GM18951 (cell line): ENCODE measurements around the gene ERICH4.
"Not testable (repeated sequence)": the region's sequence is repeated elsewhere in the genome, so short reads cannot be mapped to it uniquely, and the experiment has no call there.

Experiments used
- POLR2A ChIP-seq: IDR thresholded peaks from 4 replicates; pipeline ENCODE4 v1.6.1; 2011; ENCODE audit warnings: mild to moderate bottlenecking; ENCODE audit not compliant: insufficient read length, insufficient read depth; ENCODE audit errors: extremely low read depth
- in situ Hi-C: fragments of 300-500 bp; cut with MboI; formaldehyde crosslinking; loops from one replicate; pipeline ENCODE4 v1.12.0; 2022; ENCODE audit warnings: low sequenced_read_pairs, mixed read lengths, inconsistent platforms; ENCODE audit not compliant: unreplicated experiment

The ERICH4 gene

GRCh38 chr19:41408256-41408655 is 34.7 kb upstream of the ERICH4 start:
- in situ Hi-C loops: no loop called here
- TF ChIP-seq POLR2A: no peak

GRCh38 chr19:41408846-41409245 is 34.1 kb upstream of the ERICH4 start:
- in situ Hi-C loops: not testable (repeated sequence)

GRCh38 chr19:41409288-41409687 is 33.7 kb upstream of the ERICH4 start:
- TF ChIP-seq POLR2A: no peak
- in situ Hi-C loops: no loop called here

GRCh38 chr19:41410336-41411054 is 32.5 kb upstream of the ERICH4 start:
- in situ Hi-C loops: no loop called here
- TF ChIP-seq POLR2A: no peak

- no peak for TF ChIP-seq POLR2A
- in situ Hi-C loops: no loop called here
Measured at GRCh38 chr19:41411100-41411967, 31.6 kb upstream of the ERICH4 start.

GRCh38 chr19:41411968-41412265 is 31.0 kb upstream of the ERICH4 start:
- TF ChIP-seq POLR2A: no peak
- in situ Hi-C loops: no loop called here

GRCh38 chr19:41412953-41413352 is 30.0 kb upstream of the ERICH4 start:
- in situ Hi-C loops: no loop called here

GRCh38 chr19:41413947-41414346 is 29.0 kb upstream of the ERICH4 start:
- TF ChIP-seq POLR2A: no peak
- in situ Hi-C loops: no loop called here

More at GRCh38 chr19:41412953-41413352, 30.0 kb upstream of the ERICH4 start:
- TF ChIP-seq POLR2A: no peak

- no peak for TF ChIP-seq POLR2A
- in situ Hi-C loops: no loop called here
Measured at GRCh38 chr19:41414461-41414860, 28.5 kb upstream of the ERICH4 start.

GRCh38 chr19:41415154-41415571 is 27.8 kb upstream of the ERICH4 start:
- in situ Hi-C loops: no loop called here

GRCh38 chr19:41416194-41416674 is 26.7 kb upstream of the ERICH4 start:
- in situ Hi-C loops: no loop called here
- TF ChIP-seq POLR2A: no peak

More at GRCh38 chr19:41415154-41415571, 27.8 kb upstream of the ERICH4 start:
- no peak for TF ChIP-seq POLR2A

GRCh38 chr19:41420101-41420880 is 22.7 kb upstream of the ERICH4 start:
- TF ChIP-seq POLR2A: no peak
- in situ Hi-C loops: no loop called here

GRCh38 chr19:41421314-41421713 is 21.6 kb upstream of the ERICH4 start:
- no peak for TF ChIP-seq POLR2A
- in situ Hi-C loops: no loop called here

- in situ Hi-C loops: no loop called here
- TF ChIP-seq POLR2A: no peak
Measured at GRCh38 chr19:41421973-41422372, 21.0 kb upstream of the ERICH4 start.

GRCh38 chr19:41422456-41422855 is 20.5 kb upstream of the ERICH4 start:
- in situ Hi-C loops: no loop called here
- TF ChIP-seq POLR2A: no peak
